NB4 (cell line): ENCODE data around the gene UBN1.

Experiments used
- MAX ChIP-seq: IDR thresholded peaks from 2 replicates; pipeline ENCODE4 v1.6.1; 2011; ENCODE audit warnings: low read depth, low read length
- POLR2A ChIP-seq: IDR thresholded peaks from 2 replicates; pipeline ENCODE4 v1.6.1; 2011; ENCODE audit warnings: mild to moderate bottlenecking; ENCODE audit not compliant: insufficient read length; ENCODE audit errors: extremely low read depth
- TF ChIP-seq, protein P1 (sequence below): IDR thresholded peaks from one replicate; pipeline ENCODE4 v1.5.1; 2012; ENCODE audit warnings: low read depth, low read length

DNA sequence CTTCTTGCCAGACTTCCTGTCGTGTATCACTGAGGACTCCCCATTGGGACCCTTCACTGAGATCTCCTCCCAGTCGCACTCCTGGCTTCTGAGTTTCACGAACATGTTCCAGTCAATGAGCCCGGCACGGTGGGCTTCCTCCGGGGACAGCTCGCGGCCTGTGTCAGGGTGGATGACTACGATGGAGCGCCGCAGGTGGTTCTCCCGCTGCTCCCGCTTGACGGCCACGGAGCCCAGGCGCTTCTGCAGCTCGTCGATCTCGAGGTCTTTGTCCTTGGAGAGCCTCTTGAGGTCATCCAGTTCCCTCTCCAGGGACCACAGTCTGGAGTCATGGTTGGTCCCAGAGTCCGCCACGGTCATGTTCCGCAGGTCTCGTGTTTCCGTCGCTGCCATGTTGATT lies 36.2 kb downstream of the UBN1 start:
- TF ChIP-seq, protein P1, sequence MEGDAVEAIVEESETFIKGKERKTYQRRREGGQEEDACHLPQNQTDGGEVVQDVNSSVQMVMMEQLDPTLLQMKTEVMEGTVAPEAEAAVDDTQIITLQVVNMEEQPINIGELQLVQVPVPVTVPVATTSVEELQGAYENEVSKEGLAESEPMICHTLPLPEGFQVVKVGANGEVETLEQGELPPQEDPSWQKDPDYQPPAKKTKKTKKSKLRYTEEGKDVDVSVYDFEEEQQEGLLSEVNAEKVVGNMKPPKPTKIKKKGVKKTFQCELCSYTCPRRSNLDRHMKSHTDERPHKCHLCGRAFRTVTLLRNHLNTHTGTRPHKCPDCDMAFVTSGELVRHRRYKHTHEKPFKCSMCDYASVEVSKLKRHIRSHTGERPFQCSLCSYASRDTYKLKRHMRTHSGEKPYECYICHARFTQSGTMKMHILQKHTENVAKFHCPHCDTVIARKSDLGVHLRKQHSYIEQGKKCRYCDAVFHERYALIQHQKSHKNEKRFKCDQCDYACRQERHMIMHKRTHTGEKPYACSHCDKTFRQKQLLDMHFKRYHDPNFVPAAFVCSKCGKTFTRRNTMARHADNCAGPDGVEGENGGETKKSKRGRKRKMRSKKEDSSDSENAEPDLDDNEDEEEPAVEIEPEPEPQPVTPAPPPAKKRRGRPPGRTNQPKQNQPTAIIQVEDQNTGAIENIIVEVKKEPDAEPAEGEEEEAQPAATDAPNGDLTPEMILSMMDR: no peak
- no peak for TF ChIP-seq POLR2A
- no peak for TF ChIP-seq MAX
